ENCODE data around the gene BBS5.
"Not testable (repeated sequence)": the region's sequence is repeated elsewhere in the genome, so short reads cannot be mapped to it uniquely, and the experiment has no call there.

BBS5 gene

GRCh38 chr2:169479257-169480078 is at the start of gene BBS5:
BBS5 (plus strand) TSS chr2:169479494; CDS start chr2:169479554, 60 bp downstream.
- DNase-seq (ENCODE audit: low spot score): no peak

- not testable (repeated sequence) for DNase-seq (ENCODE audit: low spot score)
Measured at GRCh38 chr2:169431772-169432171, 47.5 kb upstream of the BBS5 start.

GRCh38 chr2:169434236-169434635 is 45.1 kb upstream of the BBS5 start:
- not testable (repeated sequence) for DNase-seq (ENCODE audit: low spot score)

GRCh38 chr2:169438466-169439072 is 40.7 kb upstream of the BBS5 start:
- DNase-seq (ENCODE audit: low spot score): no peak

GRCh38 chr2:169439900-169440299 is 39.4 kb upstream of the BBS5 start:
- no peak for DNase-seq (ENCODE audit: low spot score)

- no peak for DNase-seq (ENCODE audit: low spot score)
Measured at GRCh38 chr2:169446452-169446851, 32.8 kb upstream of the BBS5 start.

- DNase-seq (ENCODE audit: low spot score): no peak
Measured at GRCh38 chr2:169448316-169448715, 31.0 kb upstream of the BBS5 start.

- no peak for DNase-seq (ENCODE audit: low spot score)
Measured at GRCh38 chr2:169448865-169449264, 30.4 kb upstream of the BBS5 start.

GRCh38 chr2:169452080-169452479 is 27.2 kb upstream of the BBS5 start:
- DNase-seq (ENCODE audit: low spot score): no peak

GRCh38 chr2:169453044-169453443 is 26.2 kb upstream of the BBS5 start:
- DNase-seq (ENCODE audit: low spot score): not testable (repeated sequence)

- DNase-seq (ENCODE audit: low spot score): no peak
Measured at GRCh38 chr2:169461143-169461542, 18.2 kb upstream of the BBS5 start.

GRCh38 chr2:169462896-169463695 is 16.2 kb upstream of the BBS5 start:
- no peak for DNase-seq (ENCODE audit: low spot score)

GRCh38 chr2:169464466-169464865 is 14.8 kb upstream of the BBS5 start:
- no peak for DNase-seq (ENCODE audit: low spot score)

- no peak for DNase-seq (ENCODE audit: low spot score)
Measured at GRCh38 chr2:169464882-169465281, 14.4 kb upstream of the BBS5 start.

- DNase-seq (ENCODE audit: low spot score): no peak
Measured at GRCh38 chr2:169468841-169469240, 10.5 kb upstream of the BBS5 start.

- no peak for DNase-seq (ENCODE audit: low spot score)
Measured at GRCh38 chr2:169469952-169470572, 9.2 kb upstream of the BBS5 start.

GRCh38 chr2:169472249-169472648 is 7.0 kb upstream of the BBS5 start:
- no peak for DNase-seq (ENCODE audit: low spot score)

- no peak for DNase-seq (ENCODE audit: low spot score)
Measured at GRCh38 chr2:169476459-169476858, 2.8 kb upstream of the BBS5 start.

GRCh38 chr2:169478339-169478738 is 955 bp upstream of the BBS5 start:
- DNase-seq (ENCODE audit: low spot score): no peak

GRCh38 chr2:169478745-169479256 is 493 bp upstream of the BBS5 start:
- DNase-seq (ENCODE audit: low spot score): no peak

- no peak for DNase-seq (ENCODE audit: low spot score)
Measured at GRCh38 chr2:169480079-169480465, 778 bp downstream of the BBS5 start.

- DNase-seq (ENCODE audit: low spot score): peak; percentile 44
Measured at GRCh38 chr2:169485650-169486138, 6.4 kb downstream of the BBS5 start.
